GM10266 (cell line): ENCODE measurements around the gene CLEC1A.

ENCODE experiments used
- DNase-seq: peaks from one replicate; pipeline ENCODE4 v3.0.0; 2012; ENCODE audit errors: extremely low spot score
- CTCF ChIP-seq: IDR thresholded peaks from 2 replicates; pipeline ENCODE4 v1.5.1; 2012; ENCODE audit warnings: mild to moderate bottlenecking, low read depth; ENCODE audit not compliant: control insufficient read depth, insufficient read depth; ENCODE audit errors: missing control alignments

Gene CLEC1A

GRCh38 chr12:10102322-10102721 is 3.5 kb upstream of the CLEC1A start:
- no peak for TF ChIP-seq CTCF
- DNase-seq = no peak

- no peak for TF ChIP-seq CTCF
- DNase-seq = no peak
Measured at GRCh38 chr12:10101648-10102220, 2.9 kb upstream of the CLEC1A start.

- no peak for TF ChIP-seq CTCF
- no peak for DNase-seq
Measured at GRCh38 chr12:10101042-10101579, 2.3 kb upstream of the CLEC1A start.

- no peak for TF ChIP-seq CTCF
- no peak for DNase-seq
Measured at GRCh38 chr12:10097521-10097920, 1.3 kb downstream of the CLEC1A start.

GRCh38 chr12:10095971-10096370 is 2.8 kb downstream of the CLEC1A start:
- DNase-seq = no peak

GRCh38 chr12:10094646-10095395 is 4.0 kb downstream of the CLEC1A start:
- TF ChIP-seq CTCF = no peak
- no peak for DNase-seq

More at GRCh38 chr12:10095971-10096370, 2.8 kb downstream of the CLEC1A start:
- no peak for TF ChIP-seq CTCF
